Endothelial cell of umbilical vein (primary cell): ENCODE data around the gene MYZAP.

Experiments
- CTCF ChIP-seq, 2 donors: IDR thresholded peaks; 1 replicate in 1 of 2; 2 replicates in 1 of 2; pipeline ENCODE4 v1.5.1; 2011; ENCODE audit warnings: low read length in 2 of 2, mild to moderate bottlenecking in 2 of 2, moderate library complexity in 2 of 2, control low read depth in 1 of 2, inconsistent platforms in 1 of 2, low read depth in 1 of 2; ENCODE audit not compliant: insufficient read depth in 1 of 2; ENCODE audit errors: extremely low read depth in 1 of 2
- EZH2 ChIP-seq: IDR thresholded peaks from 2 replicates; pipeline ENCODE4 v1.6.1; 2012; ENCODE audit warnings: borderline replicate concordance, low read depth, mild to moderate bottlenecking, moderate library complexity, low read length, inconsistent platforms; ENCODE audit not compliant: severe bottlenecking
- MYC ChIP-seq: IDR thresholded peaks from one replicate; pipeline ENCODE4 v1.6.1; 2011; ENCODE audit warnings: mild to moderate bottlenecking, low read depth, low read length
- POLR2A ChIP-seq: IDR thresholded peaks from 2 replicates; pipeline ENCODE4 v1.6.1; 2012; ENCODE audit warnings: low read depth, mild to moderate bottlenecking, control low read depth, low read length
- POLR2AphosphoS5 ChIP-seq: IDR thresholded peaks from 2 replicates; pipeline ENCODE4 v1.6.1; 2012; ENCODE audit warnings: low read depth, mild to moderate bottlenecking, control low read depth, low read length, moderate library complexity; ENCODE audit not compliant: insufficient read depth

DNA sequence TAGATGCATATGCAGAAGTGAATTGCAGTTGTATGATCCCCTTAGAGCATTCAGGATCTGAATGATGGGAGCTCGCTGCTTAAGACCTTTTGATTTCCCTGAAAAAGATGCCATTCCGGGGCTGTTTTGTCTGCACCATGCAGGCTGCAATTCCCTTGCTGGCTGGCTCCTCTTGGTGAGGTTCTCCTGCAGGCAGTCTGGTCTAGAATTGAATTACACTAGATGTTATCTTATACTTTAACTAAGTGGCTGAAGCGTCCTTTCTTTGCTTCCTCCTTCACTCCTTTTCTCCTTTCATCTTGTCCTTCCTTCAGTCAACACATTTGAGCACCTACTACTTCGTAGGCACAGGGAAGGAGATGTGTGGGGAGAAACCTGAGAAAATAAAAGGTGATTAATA, 18.6 kb upstream of the MYZAP start:
- no peak for TF ChIP-seq CTCF (IDR thresholded peaks at IDR 0.05; ENCODE audit: extremely low read depth in 1 of 2, insufficient read depth in 1 of 2, low read depth in 1 of 2, low read length in 2 of 2)
- TF ChIP-seq POLR2A, result no peak
- TF ChIP-seq POLR2AphosphoS5, result no peak
- no peak for TF ChIP-seq EZH2
- no peak for TF ChIP-seq MYC
